ENCODE measurements around the gene FAM50A. TPM values are rescaled to one million over a fixed set of nuclear protein-coding genes. Genes with fewer than 3 reads are reported as not detected.

The FAM50A gene
- total and polyA plus RNA-seq, 4 experiments from 2014 or later: 35.6 to 70.3 (median 66.7) TPM

DNA sequence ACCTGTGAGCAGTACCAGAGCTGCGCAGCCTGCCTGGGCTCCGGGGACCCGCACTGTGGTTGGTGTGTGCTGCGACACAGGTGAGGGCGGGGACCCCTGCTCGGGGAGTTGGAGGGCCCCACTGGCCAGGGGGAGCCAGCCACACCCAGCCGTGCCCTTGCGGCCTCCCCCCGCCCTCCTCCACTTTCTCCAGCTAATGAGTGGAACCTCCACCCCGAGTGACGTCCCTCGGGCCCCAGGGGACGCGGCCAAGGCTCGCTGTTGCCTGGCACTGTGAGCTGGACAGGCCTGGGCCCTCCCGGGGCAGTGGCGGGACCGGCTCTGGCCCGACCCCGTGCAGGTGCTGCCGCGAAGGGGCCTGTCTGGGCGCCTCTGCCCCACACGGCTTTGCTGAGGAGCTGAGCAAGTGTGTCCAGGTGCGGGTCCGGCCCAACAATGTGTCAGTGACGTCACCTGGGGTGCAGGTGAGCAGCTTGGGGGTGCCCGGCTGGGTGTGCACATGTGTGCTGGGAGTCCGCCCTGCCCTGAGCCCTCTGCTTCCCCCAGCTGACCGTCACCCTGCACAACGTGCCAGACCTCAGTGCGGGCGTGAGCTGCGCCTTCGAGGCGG is 19.8 kb downstream of the FAM50A start:
- ChIA-PET CTCF (ENCODE audit: partially characterized antibody) (no interaction called here), POLR2A (ENCODE audit: partially characterized antibody) (interaction anchor here (1.1 kb wide), 1 partner anchor 64 kb away, joined by 3 read pairs; no protein-coding TSS in a partner anchor)
- Mint-ChIP-seq H3K36me3 (peaks cover 0 to 20% of the 10 kb centered on the region in 2 donors), H3K27me3 (no peaks in the 10 kb centered on the region), H3K4me1 (peaks cover 0 to 14% (median 4%) of the 10 kb centered on the region in 4 donors), H3K9me3 (no peaks in the 10 kb centered on the region), H3K4me3 (no peak overlapping the region), H3K27ac (no peak overlapping the region)
- H3K4me3 ChIP-seq (ENCODE audit: low read length in 2 of 2): no peak overlapping the region
- no peak overlapping the region for H3K27ac ChIP-seq (ENCODE audit: low read depth, low read length)
- intact Hi-C loops (cut with micrococcal nuclease): no loop called here
- H3K36me3 ChIP-seq (ENCODE audit: insufficient read depth, low read length): peaks cover 3% of the 10 kb centered on the region
- peaks cover 9% of the 10 kb centered on the region for H3K4me1 ChIP-seq (ENCODE audit: insufficient read depth, low read length)
- H3K27me3 ChIP-seq (ENCODE audit: insufficient read depth, low read length): no peaks in the 10 kb centered on the region
- no peak for DNase-seq
- H3K9me3 ChIP-seq (ENCODE audit: control insufficient read depth in 1 of 2, low read length in 2 of 2): no peaks in the 10 kb centered on the region

DNA sequence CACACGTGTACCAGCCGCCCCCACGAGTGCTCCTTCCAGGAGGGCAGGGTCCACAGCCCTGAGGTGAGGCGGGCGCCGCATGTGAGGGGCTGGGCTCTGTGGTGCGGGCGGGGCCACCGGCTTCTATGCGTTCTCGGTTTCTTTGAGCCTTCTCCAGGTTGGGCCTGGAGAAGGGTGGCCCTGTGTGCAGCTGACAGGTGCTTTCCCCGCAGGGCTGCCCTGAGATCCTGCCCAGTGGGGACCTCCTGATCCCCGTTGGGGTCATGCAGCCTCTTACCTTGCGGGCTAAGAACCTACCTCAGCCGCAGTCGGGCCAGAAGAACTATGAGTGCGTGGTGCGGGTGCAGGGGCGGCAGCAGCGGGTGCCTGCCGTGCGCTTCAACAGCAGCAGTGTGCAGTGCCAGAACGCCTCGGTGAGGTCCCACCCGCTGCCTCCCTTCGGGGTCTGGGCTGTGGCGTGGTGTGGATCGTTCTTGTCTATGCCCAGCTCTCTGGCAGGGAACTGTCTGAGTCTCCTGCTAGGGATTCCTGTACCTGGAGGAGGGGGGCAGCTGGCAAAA is 20.9 kb downstream of the FAM50A start:
- POLR2A ChIA-PET (ENCODE audit: partially characterized antibody): no interaction called here

DNA sequence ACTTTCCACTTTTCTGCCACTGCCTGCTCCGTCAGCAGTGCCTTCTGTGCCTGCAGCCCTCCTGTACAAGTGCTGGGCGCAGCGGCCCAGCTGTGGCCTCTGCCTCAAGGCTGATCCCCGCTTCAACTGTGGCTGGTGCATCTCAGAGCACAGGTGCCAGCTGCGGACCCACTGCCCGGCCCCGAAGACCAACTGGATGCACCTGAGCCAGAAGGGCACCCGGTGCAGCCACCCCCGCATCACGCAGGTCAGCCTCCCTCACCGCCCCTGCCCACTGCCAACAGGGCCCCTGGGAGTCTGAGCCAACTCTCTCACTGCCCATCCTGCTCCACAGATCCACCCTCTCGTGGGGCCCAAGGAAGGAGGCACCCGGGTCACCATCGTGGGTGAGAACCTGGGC is 21.7 kb downstream of the FAM50A start:
- no peak overlapping the region for H3K27ac ChIP-seq (ENCODE audit: low read depth, low read length)
- no peak for DNase-seq
- no peaks in the 10 kb centered on the region for H3K9me3 Mint-ChIP-seq
- peaks cover 0 to 3% (median under 1%) of the 10 kb centered on the region in 4 donors for H3K4me1 Mint-ChIP-seq
- ChIA-PET CTCF (ENCODE audit: partially characterized antibody) (no interaction called here), POLR2A (ENCODE audit: partially characterized antibody) (interaction anchor here (1.7 kb wide), 1 partner anchor 51 kb away, joined by 6 read pairs; the partner anchor contains the start of gene FAM3A)
- no peak overlapping the region for H3K4me3 Mint-ChIP-seq
- intact Hi-C loops (cut with micrococcal nuclease): no loop called here
- H3K36me3 ChIP-seq (ENCODE audit: insufficient read depth, low read length): peaks cover 3% of the 10 kb centered on the region
- H3K27ac Mint-ChIP-seq: no peak overlapping the region
- no peaks in the 10 kb centered on the region for H3K27me3 ChIP-seq (ENCODE audit: insufficient read depth, low read length)
- H3K9me3 ChIP-seq (ENCODE audit: control insufficient read depth in 1 of 2, low read length in 2 of 2): no peaks in the 10 kb centered on the region
- peaks cover 0 to 19% of the 10 kb centered on the region in 2 donors for H3K36me3 Mint-ChIP-seq
- no peaks in the 10 kb centered on the region for H3K4me1 ChIP-seq (ENCODE audit: insufficient read depth, low read length)
- H3K27me3 Mint-ChIP-seq: no peaks in the 10 kb centered on the region
- H3K4me3 ChIP-seq (ENCODE audit: low read length in 2 of 2): no peak overlapping the region

More for the DNA sequence above, 20.9 kb downstream of the FAM50A start:
- H3K36me3 Mint-ChIP-seq: peaks cover 0 to 18% of the 10 kb centered on the region in 2 donors
- no peaks in the 10 kb centered on the region for H3K27me3 Mint-ChIP-seq
- Histone ChIP-seq H3K27me3 (ENCODE audit: insufficient read depth, low read length) (no peaks in the 10 kb centered on the region), H3K36me3 (ENCODE audit: insufficient read depth, low read length) (peaks cover 3% of the 10 kb centered on the region), H3K4me1 (ENCODE audit: insufficient read depth, low read length) (peaks cover 1% of the 10 kb centered on the region), H3K9me3 (ENCODE audit: control insufficient read depth in 1 of 2, low read length in 2 of 2) (no peaks in the 10 kb centered on the region), H3K27ac (ENCODE audit: low read depth, low read length) (no peak overlapping the region), H3K4me3 (ENCODE audit: low read length in 2 of 2) (no peak overlapping the region)
- no peak for DNase-seq
- H3K4me3 Mint-ChIP-seq: no peak overlapping the region
- H3K4me1 Mint-ChIP-seq: peaks cover 0 to 9% (median 2%) of the 10 kb centered on the region in 4 donors
- no peaks in the 10 kb centered on the region for H3K9me3 Mint-ChIP-seq
- H3K27ac Mint-ChIP-seq: no peak overlapping the region
- CTCF ChIA-PET (ENCODE audit: partially characterized antibody): no interaction called here
- intact Hi-C loops (cut with micrococcal nuclease): no loop called here

DNA sequence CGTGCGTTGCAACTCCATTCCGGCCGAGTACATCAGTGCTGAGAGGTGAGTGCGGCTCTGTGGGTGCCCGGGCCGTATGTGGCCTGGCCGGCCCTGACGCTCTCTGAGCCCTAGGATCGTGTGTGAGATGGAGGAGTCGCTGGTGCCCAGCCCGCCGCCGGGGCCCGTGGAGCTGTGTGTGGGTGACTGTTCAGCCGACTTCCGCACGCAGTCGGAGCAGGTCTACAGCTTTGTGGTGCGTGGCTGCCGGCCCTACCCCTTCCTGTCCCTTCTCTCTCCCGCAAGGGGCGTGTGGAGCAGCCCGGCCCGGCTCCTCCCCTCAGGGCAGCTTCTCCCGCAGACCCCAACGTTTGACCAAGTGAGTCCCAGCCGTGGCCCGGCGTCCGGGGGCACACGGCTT is 22.1 kb downstream of the FAM50A start:
- ChIA-PET CTCF (ENCODE audit: partially characterized antibody) (no interaction called here), POLR2A (ENCODE audit: partially characterized antibody) (interaction anchor here (0.9 to 1.7 kb wide), 3 partner anchors 11 to 50 kb away, joined by 3 to 6 read pairs (median 3); partner anchors contain the start of gene FAM3A)
- Mint-ChIP-seq H3K4me3 (no peak overlapping the region), H3K27me3 (no peaks in the 10 kb centered on the region), H3K36me3 (peaks cover 0 to 21% of the 10 kb centered on the region in 2 donors), H3K4me1 (peaks cover 0 to 3% (median 0%) of the 10 kb centered on the region in 4 donors), H3K9me3 (no peaks in the 10 kb centered on the region), H3K27ac (peak overlapping the region in 1 of 7 donors; percentile 73)
- H3K9me3 ChIP-seq (ENCODE audit: control insufficient read depth in 1 of 2, low read length in 2 of 2): no peaks in the 10 kb centered on the region
- no peaks in the 10 kb centered on the region for H3K4me1 ChIP-seq (ENCODE audit: insufficient read depth, low read length)
- H3K27ac ChIP-seq (ENCODE audit: low read depth, low read length): no peak overlapping the region
- H3K36me3 ChIP-seq (ENCODE audit: insufficient read depth, low read length): peaks cover 3% of the 10 kb centered on the region
- intact Hi-C loops (cut with micrococcal nuclease): no loop called here
- no peak for DNase-seq
- no peak overlapping the region for H3K4me3 ChIP-seq (ENCODE audit: low read length in 2 of 2)
- H3K27me3 ChIP-seq (ENCODE audit: insufficient read depth, low read length): no peaks in the 10 kb centered on the region

DNA sequence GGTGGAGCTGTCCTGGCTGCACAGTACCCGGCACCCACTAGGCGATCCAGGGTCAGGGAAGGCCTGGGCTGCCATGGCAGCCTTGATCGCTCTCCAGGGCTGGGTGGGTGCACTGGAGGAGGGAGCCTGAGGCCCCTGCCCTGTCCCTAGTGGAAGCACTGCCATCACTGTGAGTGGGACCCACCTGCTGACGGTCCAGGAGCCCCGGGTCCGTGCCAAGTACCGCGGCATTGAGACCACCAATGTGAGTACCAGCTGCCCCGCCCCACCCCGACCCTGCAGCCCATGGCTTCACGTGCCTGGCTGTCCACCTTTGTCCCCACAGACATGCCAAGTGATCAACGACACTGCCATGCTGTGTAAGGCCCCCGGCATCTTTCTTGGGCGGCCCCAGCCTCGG is 23.0 kb downstream of the FAM50A start:
- H3K4me3 ChIP-seq (ENCODE audit: low read length in 2 of 2): no peak overlapping the region
- no peak for DNase-seq

DNA sequence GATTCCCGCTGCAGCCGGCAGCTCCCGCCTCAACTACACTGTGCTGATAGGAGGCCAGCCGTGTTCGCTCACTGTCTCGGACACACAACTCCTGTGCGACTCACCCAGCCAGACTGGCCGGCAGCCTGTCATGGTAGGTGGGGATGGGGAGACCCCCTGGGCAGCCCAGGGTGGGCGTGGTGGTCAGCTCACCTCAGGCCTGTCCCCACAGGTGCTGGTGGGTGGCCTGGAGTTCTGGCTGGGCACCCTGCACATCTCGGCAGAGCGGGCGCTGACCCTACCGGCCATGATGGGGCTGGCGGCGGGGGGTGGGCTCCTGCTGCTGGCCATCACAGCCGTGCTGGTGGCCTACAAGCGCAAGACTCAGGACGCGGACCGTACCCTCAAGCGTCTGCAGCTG is 23.6 kb downstream of the FAM50A start:
- no peak overlapping the region for H3K4me3 ChIP-seq (ENCODE audit: low read length in 2 of 2)
- DNase-seq: no peak
- Mint-ChIP-seq H3K4me1 (peaks cover 0 to 3% (median 0%) of the 10 kb centered on the region in 4 donors), H3K27ac (no peak overlapping the region), H3K4me3 (no peak overlapping the region), H3K9me3 (no peaks in the 10 kb centered on the region), H3K36me3 (peaks cover 0 to 15% of the 10 kb centered on the region in 2 donors), H3K27me3 (no peaks in the 10 kb centered on the region)
- POLR2A ChIA-PET (ENCODE audit: partially characterized antibody): interaction anchor here (1.7 kb wide), 1 partner anchor 49 kb away, joined by 6 read pairs; the partner anchor contains the start of gene FAM3A
- no peaks in the 10 kb centered on the region for H3K4me1 ChIP-seq (ENCODE audit: insufficient read depth, low read length)
- CTCF ChIA-PET (ENCODE audit: partially characterized antibody): no interaction called here
- no peaks in the 10 kb centered on the region for H3K9me3 ChIP-seq (ENCODE audit: control insufficient read depth in 1 of 2, low read length in 2 of 2)
- H3K36me3 ChIP-seq (ENCODE audit: insufficient read depth, low read length): peaks cover 8% of the 10 kb centered on the region
- intact Hi-C loops (cut with micrococcal nuclease): no loop called here
- H3K27ac ChIP-seq (ENCODE audit: low read depth, low read length): no peak overlapping the region
- H3K27me3 ChIP-seq (ENCODE audit: insufficient read depth, low read length): no peaks in the 10 kb centered on the region

More for the DNA sequence above, 23.0 kb downstream of the FAM50A start:
- POLR2A ChIA-PET (ENCODE audit: partially characterized antibody): interaction anchor here (0.9 to 1.7 kb wide), 3 partner anchors 10 to 49 kb away, joined by 3 to 6 read pairs (median 3); partner anchors contain the start of gene FAM3A
- Mint-ChIP-seq H3K4me3 (no peak overlapping the region), H3K9me3 (no peaks in the 10 kb centered on the region), H3K27ac (no peak overlapping the region), H3K27me3 (no peaks in the 10 kb centered on the region), H3K4me1 (peaks cover 0 to 3% (median 0%) of the 10 kb centered on the region in 4 donors), H3K36me3 (peaks cover 0 to 14% of the 10 kb centered on the region in 2 donors)
- Histone ChIP-seq H3K4me1 (ENCODE audit: insufficient read depth, low read length) (no peaks in the 10 kb centered on the region), H3K27me3 (ENCODE audit: insufficient read depth, low read length) (no peaks in the 10 kb centered on the region), H3K9me3 (ENCODE audit: control insufficient read depth in 1 of 2, low read length in 2 of 2) (no peaks in the 10 kb centered on the region), H3K27ac (ENCODE audit: low read depth, low read length) (no peak overlapping the region), H3K36me3 (ENCODE audit: insufficient read depth, low read length) (peaks cover 8% of the 10 kb centered on the region)
- CTCF ChIA-PET (ENCODE audit: partially characterized antibody): no interaction called here
- intact Hi-C loops (cut with micrococcal nuclease): no loop called here

DNA sequence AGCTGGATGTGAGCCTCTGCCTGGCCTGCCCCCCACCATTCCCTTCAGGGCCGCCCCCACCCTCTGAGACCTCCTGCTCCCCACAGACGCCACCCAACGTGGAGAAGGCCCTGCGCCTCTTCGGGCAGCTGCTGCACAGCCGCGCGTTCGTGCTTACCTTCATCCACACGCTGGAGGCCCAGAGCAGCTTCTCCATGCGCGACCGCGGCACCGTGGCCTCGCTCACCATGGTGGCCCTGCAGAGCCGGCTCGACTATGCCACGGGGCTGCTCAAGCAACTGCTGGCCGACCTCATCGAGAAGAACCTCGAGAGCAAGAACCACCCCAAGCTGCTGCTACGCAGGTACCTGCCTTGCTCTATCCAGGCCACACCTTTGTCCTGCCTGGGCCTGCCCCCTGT is 24.3 kb downstream of the FAM50A start:
- Histone ChIP-seq H3K36me3 (ENCODE audit: insufficient read depth, low read length) (peaks cover 5% of the 10 kb centered on the region), H3K27me3 (ENCODE audit: insufficient read depth, low read length) (no peaks in the 10 kb centered on the region), H3K4me3 (ENCODE audit: low read length in 2 of 2) (no peak overlapping the region), H3K4me1 (ENCODE audit: insufficient read depth, low read length) (no peaks in the 10 kb centered on the region), H3K9me3 (ENCODE audit: control insufficient read depth in 1 of 2, low read length in 2 of 2) (no peaks in the 10 kb centered on the region), H3K27ac (ENCODE audit: low read depth, low read length) (no peak overlapping the region)
- ChIA-PET CTCF (ENCODE audit: partially characterized antibody) (no interaction called here), POLR2A (ENCODE audit: partially characterized antibody) (interaction anchor here (1.0 to 2.0 kb wide), 3 partner anchors 9 to 24 kb away, joined by 3 to 6 read pairs (median 5); partner anchors contain the start of genes FAM50A and PLXNA3)
- Mint-ChIP-seq H3K9me3 (no peaks in the 10 kb centered on the region), H3K27ac (no peak overlapping the region), H3K36me3 (peaks cover 0 to 11% of the 10 kb centered on the region in 2 donors), H3K4me1 (peaks cover 0 to under 1% (median 0%) of the 10 kb centered on the region in 4 donors), H3K27me3 (no peaks in the 10 kb centered on the region), H3K4me3 (no peak overlapping the region)
- intact Hi-C loops (cut with micrococcal nuclease): no loop called here
- no peak for DNase-seq
